Spleen (tissue), 11 donors: ENCODE results near the gene TCHP. TPM values are rescaled to one million over a fixed set of nuclear protein-coding genes. Genes with fewer than 3 reads are reported as not detected.

ENCODE experiments used
- DNase-seq: peaks from one replicate; pipeline ENCODE4 v3.0.0-alpha.2; 2020
- H3K27ac ChIP-seq, 8 donors: fragments of 200-600 bp; sonication (generic) in 7 of 8; 1 replicate in 4 of 8; 2 replicates in 4 of 8; pipeline versions ENCODE4 v1.5.0 to v1.8.0; 2016 to 2021; ENCODE audit warnings: inconsistent platforms in 4 of 8, mild to moderate bottlenecking in 4 of 8, moderate library complexity in 1 of 8
- H3K27me3 ChIP-seq, 7 donors: fragments of 200-600 bp; sonication (generic) in 6 of 7; replicated peaks in 1 of 7; 1 replicate in 4 of 7; 2 replicates in 3 of 7; pipeline versions ENCODE4 v1.5.0 to v1.8.0; 2016 to 2021; ENCODE audit warnings: inconsistent platforms in 3 of 7, mild to moderate bottlenecking in 1 of 7
- H3K36me3 ChIP-seq, 6 donors: fragments of 200-600 bp; sonication (generic) in 5 of 6; 1 replicate in 4 of 6; 2 replicates in 2 of 6; pipeline versions ENCODE4 v1.5.0 to v1.8.0; 2016 to 2021; ENCODE audit warnings: inconsistent platforms in 2 of 6
- H3K4me1 ChIP-seq, 6 donors: fragments of 200-600 bp; sonication (generic) in 5 of 6; 1 replicate in 3 of 6; 2 replicates in 3 of 6; pipeline versions ENCODE4 v1.5.0 to v1.8.0; 2016 to 2021; ENCODE audit warnings: inconsistent platforms in 3 of 6
- H3K4me3 ChIP-seq, 8 donors: fragments of 200-600 bp; sonication (generic) in 7 of 8; 1 replicate in 4 of 8; 2 replicates in 4 of 8; pipeline versions ENCODE4 v1.5.0 to v1.8.0; 2016 to 2021; ENCODE audit warnings: inconsistent platforms in 4 of 8, mild to moderate bottlenecking in 4 of 8, moderate library complexity in 2 of 8
- H3K9me3 ChIP-seq, 8 donors: fragments of 200-600 bp; sonication (generic) in 7 of 8; 1 replicate in 4 of 8; 2 replicates in 4 of 8; pipeline versions ENCODE4 v1.5.0 to v1.8.0; 2016 to 2021; ENCODE audit warnings: inconsistent platforms in 4 of 8
- POLR2A ChIP-seq, 3 donors: fragments of 450-650 bp; IDR thresholded peaks; one replicate each; pipeline ENCODE4 v1.5.1; 2017; ENCODE audit warnings: antibody characterized with exemption in 3 of 3, mild to moderate bottlenecking in 1 of 3
- POLR2AphosphoS5 ChIP-seq, 3 donors: sonication (generic); formaldehyde crosslinking; IDR thresholded peaks; one replicate each; pipeline ENCODE4 v1.5.1; 2017; ENCODE audit warnings: antibody characterized with exemption in 3 of 3
- WGBS, 5 donors: extraction: QIAGEN DNeasy Blood & Tissue Kit in 3 of 5; methylation state at CpG; one replicate each; pipeline versions ENCODE4 v1.1.5 to v1.1.7; 2013 to 2018; 5-methylcytosine and 5-hydroxymethylcytosine counted together
- intact Hi-C: fragments of 100-400 bp; cut with DNase I; formaldehyde crosslinking; loops from one replicate; pipeline ENCODE4 v1.15.0; 2023; ENCODE audit warnings: low total_unique reads
- polyA plus RNA-seq, 3 donors: library from polyadenylated mRNA; stranded (reverse); fragments of 200-250 nt; gene quantifications; one replicate each; pipeline ENCODE4 v1.2.1, GENCODE V29; 2013
- total RNA-seq, 7 donors: library from RNA; depleted of rRNA in 3 of 7; stranded (reverse); fragments of >200 nt in 3 of 7; fragmentation: NEBNext Ultra II Directional in 4 of 7; extraction: Animal tissue kit (Norgen Biotek cat#: 25700) in 4 of 7; gene quantifications; one replicate each; pipeline versions ENCODE4 v1.1.0 to v1.2.1, GENCODE V29; 2016 to 2021
- TF ChIP-seq, protein P1 (sequence below), 11 experiments: fragments of 200-600 bp in 7 of 11; fragments of 450-650 bp in 4 of 11; sonication (generic) in 4 of 11; IDR thresholded peaks in 8 of 11; conservative IDR thresholded peaks in 3 of 11; 1 replicate in 7 of 11; 2 replicates in 4 of 11; pipeline versions ENCODE4 v1.4.0 to v1.8.0; 2016 to 2021; ENCODE audit warnings: antibody characterized with exemption in 11 of 11, inconsistent platforms in 4 of 11, mild to moderate bottlenecking in 1 of 11
- donor health status: healthy with polysubstance abuse.
- donor health status: DM: no; HTN: no; CAD: no; lungs with moderate emphysema.
- donor health status: DM: no; HTN: no; CAD: no.
- donor health status: Bipolar disorder and iron deficiency.
- donor health status: healthy.
- donor health status: DM: no; HTN: no; CAD: no.
- donor health status: DM: yes; HTN: yes; CAD: no.

TCHP gene
- total and polyA plus RNA-seq, 10 donors, result 7.3 to 35.9 (median 24.5) TPM

DNA sequence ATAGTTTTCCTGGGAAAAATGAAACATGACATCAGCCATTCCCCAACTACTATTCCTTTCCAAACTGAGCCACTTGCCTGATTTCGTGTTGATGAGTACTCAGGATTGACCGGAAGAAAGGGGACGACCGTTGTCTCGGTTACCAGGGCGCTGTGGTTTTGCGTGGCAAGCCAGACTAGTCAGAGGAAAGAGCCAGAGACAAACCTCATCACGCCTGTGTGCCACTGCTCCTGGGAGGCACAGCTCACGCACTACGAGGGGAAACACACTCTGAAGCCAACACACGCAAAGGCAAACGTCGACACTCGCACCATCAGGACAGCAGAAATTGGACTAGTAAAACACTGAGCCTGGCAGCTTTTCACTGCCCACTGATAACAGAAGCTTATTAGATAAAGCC lies 61.1 kb downstream of the TCHP start:
- 84 to 89% (median 87%) methylated on average over 14 of the region's 14 CpGs for WGBS, 5 donors
- no peak for DNase-seq
- Histone ChIP-seq H3K27me3 (no peaks in the 10 kb centered on the region), H3K4me3 (no peak overlapping the region), H3K4me1 (peaks cover 0 to 25% (median 16%) of the 10 kb centered on the region in 6 donors), H3K36me3 (peaks cover 9 to 100% (median 89%) of the 10 kb centered on the region in 6 donors), H3K27ac (no peak overlapping the region), H3K9me3 (no peaks in the 10 kb centered on the region)
- intact Hi-C loops, result no loop called here
- TF ChIP-seq POLR2AphosphoS5 (IDR thresholded peaks at IDR 0.05), result peak in 2 of 3 donors; percentile 23 to 31
- TF ChIP-seq, protein P1, sequence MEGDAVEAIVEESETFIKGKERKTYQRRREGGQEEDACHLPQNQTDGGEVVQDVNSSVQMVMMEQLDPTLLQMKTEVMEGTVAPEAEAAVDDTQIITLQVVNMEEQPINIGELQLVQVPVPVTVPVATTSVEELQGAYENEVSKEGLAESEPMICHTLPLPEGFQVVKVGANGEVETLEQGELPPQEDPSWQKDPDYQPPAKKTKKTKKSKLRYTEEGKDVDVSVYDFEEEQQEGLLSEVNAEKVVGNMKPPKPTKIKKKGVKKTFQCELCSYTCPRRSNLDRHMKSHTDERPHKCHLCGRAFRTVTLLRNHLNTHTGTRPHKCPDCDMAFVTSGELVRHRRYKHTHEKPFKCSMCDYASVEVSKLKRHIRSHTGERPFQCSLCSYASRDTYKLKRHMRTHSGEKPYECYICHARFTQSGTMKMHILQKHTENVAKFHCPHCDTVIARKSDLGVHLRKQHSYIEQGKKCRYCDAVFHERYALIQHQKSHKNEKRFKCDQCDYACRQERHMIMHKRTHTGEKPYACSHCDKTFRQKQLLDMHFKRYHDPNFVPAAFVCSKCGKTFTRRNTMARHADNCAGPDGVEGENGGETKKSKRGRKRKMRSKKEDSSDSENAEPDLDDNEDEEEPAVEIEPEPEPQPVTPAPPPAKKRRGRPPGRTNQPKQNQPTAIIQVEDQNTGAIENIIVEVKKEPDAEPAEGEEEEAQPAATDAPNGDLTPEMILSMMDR (IDR thresholded peaks at IDR 0.05 in 8 of 11, conservative IDR thresholded peaks at IDR 0.05 in 3 of 11), result no peak
- TF ChIP-seq POLR2A (IDR thresholded peaks at IDR 0.05), result no peak

DNA sequence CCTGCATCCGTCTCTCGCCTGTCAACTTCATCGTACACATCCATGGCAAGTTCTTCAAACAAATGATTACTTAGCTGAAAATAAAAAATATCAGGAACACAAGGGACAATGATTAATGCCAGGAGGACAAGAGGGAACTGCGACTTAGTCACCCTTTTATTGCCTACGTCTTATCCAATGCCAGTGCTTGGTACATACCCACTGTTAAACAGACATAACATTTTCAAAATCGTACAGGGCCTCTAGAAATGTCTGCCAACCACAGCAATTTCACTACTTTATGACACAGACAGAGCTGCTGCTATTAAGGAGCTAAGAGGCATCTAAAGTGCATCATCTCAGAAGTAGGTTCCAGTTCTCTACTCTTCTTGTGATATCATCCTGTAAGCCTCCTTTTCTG lies 61.5 kb downstream of the TCHP start:
- intact Hi-C loops, result no loop called here
- H3K9me3 ChIP-seq, result no peaks in the 10 kb centered on the region
- WGBS, 5 donors, result 88 to 92% (median 90%) methylated on average over 6 of the region's 6 CpGs
- DNase-seq, result no peak
- H3K4me3 ChIP-seq, result no peak overlapping the region
- H3K27me3 ChIP-seq, result no peaks in the 10 kb centered on the region
- TF ChIP-seq POLR2AphosphoS5 (IDR thresholded peaks at IDR 0.05) (no peak), POLR2A (IDR thresholded peaks at IDR 0.05) (no peak)
- TF ChIP-seq, protein P1 (IDR thresholded peaks at IDR 0.05 in 8 of 11, conservative IDR thresholded peaks at IDR 0.05 in 3 of 11), result no peak
- H3K36me3 ChIP-seq, result peaks cover 9 to 100% (median 89%) of the 10 kb centered on the region in 6 donors
- peak overlapping the region in 1 of 8 donors; percentile 48 for H3K27ac ChIP-seq
- H3K4me1 ChIP-seq, result peaks cover 0 to 25% (median 16%) of the 10 kb centered on the region in 6 donors

DNA sequence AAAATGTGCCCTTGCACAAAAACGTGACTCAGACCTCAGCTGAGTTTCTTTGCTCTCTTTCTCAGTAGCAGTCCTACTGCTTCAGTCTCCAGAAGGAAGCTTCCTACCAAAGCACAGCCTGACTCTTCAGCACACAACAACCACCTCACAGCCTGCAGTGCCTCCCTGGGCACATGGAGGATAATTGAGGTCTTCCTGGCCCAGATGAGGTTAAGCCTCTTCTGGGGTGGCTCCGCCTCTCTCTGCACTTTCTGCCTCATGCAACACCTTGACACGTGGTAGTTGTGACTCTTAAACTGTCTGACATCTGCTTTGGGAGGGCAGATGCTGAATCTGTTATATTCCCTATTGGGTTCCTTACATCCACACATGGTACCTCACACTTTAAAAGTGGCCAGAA lies 62.3 kb downstream of the TCHP start:
- intact Hi-C loops, result no loop called here
- DNase-seq, result no peak
- Histone ChIP-seq H3K27me3 (no peaks in the 10 kb centered on the region), H3K4me1 (peaks cover 0 to 30% (median 17%) of the 10 kb centered on the region in 6 donors), H3K27ac (peak overlapping the region in 6 of 8 donors; percentile 26 to 62 (median 41)), H3K4me3 (no peak overlapping the region), H3K36me3 (peaks cover 9 to 100% (median 89%) of the 10 kb centered on the region in 6 donors), H3K9me3 (no peaks in the 10 kb centered on the region)
- no peak for TF ChIP-seq POLR2A (IDR thresholded peaks at IDR 0.05)
- TF ChIP-seq POLR2AphosphoS5 (IDR thresholded peaks at IDR 0.05), result no peak
- TF ChIP-seq, protein P1 (IDR thresholded peaks at IDR 0.05 in 8 of 11, conservative IDR thresholded peaks at IDR 0.05 in 3 of 11), result no peak
- WGBS, 5 donors, result 63 to 75% (median 68%) methylated on average over 3 of the region's 3 CpGs

DNA sequence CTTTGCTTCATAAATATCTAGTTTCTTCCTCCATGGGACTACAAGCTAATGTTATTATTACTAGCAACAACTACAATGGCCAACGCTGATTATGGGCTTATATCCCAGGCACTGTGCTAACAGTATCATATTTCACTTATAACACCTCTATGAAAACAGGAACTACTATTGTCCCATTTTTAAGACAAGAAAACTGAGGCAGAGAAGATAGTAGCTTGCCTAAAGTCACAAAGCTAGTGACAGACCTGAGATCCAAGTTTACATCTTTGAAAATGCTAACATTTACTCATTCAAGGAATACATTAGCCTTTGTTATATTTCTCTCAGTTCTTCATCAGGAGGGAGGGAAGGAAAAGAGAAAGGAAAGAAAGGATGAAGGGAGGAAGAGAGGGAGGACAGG lies 63.3 kb downstream of the TCHP start:
- no peak for DNase-seq
- Histone ChIP-seq H3K9me3 (no peaks in the 10 kb centered on the region), H3K27ac (peak overlapping the region in 5 of 8 donors; percentile 22 to 62 (median 45)), H3K4me3 (no peak overlapping the region), H3K36me3 (peaks cover 9 to 100% (median 87%) of the 10 kb centered on the region in 6 donors), H3K27me3 (no peaks in the 10 kb centered on the region), H3K4me1 (peaks cover 0 to 34% (median 22%) of the 10 kb centered on the region in 6 donors)
- intact Hi-C loops, result no loop called here
- no peak for TF ChIP-seq POLR2A (IDR thresholded peaks at IDR 0.05)
- no peak for TF ChIP-seq POLR2AphosphoS5 (IDR thresholded peaks at IDR 0.05)
- TF ChIP-seq, protein P1 (IDR thresholded peaks at IDR 0.05 in 8 of 11, conservative IDR thresholded peaks at IDR 0.05 in 3 of 11), result no peak
- 87 to 98% (median 94%) methylated on average over 1 of the region's 1 CpG for WGBS, 5 donors
